MCF 10A (cell line): ENCODE measurements around the gene CAMKK2. TPM values are rescaled to one million over a fixed set of nuclear protein-coding genes. Genes with fewer than 3 reads are reported as not detected.

Source experiments
- Bru-seq: library from RNA; stranded (reverse); fragments of 400-500 nt; gene quantifications from one replicate; lab custom pipeline; 2021; lab: Mats Ljungman, UMichigan
- BruChase-seq, 2 experiments: library from RNA; stranded (reverse); fragments of 400-500 nt; gene quantifications; one replicate each; lab custom pipeline; 2021; lab: Mats Ljungman, UMichigan
- BruUV-seq: library from RNA; stranded (reverse); fragments of 400-500 nt; replicated peaks from 2 replicates; lab custom pipeline; 2021; lab: Mats Ljungman, UMichigan
- CTCF ChIA-PET: fragments of 300-600 bp; sonication (Branson Sonifier 250); formaldehyde crosslinking; extraction: SDS; loops from one replicate; lab custom pipeline; 2021; ENCODE audit warnings: antibody characterized with exemption, inconsistent platforms; lab: Yijun Ruan, JAX
- POLR2A ChIA-PET: fragments of 300-600, 350-650 bp; sonication (Branson Sonifier 250); formaldehyde crosslinking; extraction: SDS; loops from one replicate; lab custom pipeline; 2020; ENCODE audit warnings: antibody characterized with exemption, inconsistent platforms; lab: Yijun Ruan, JAX
- DNase-seq: peaks from one replicate; pipeline ENCODE4 v3.0.0-alpha.2; 2018; ENCODE audit not compliant: unreplicated experiment
- H3K27ac Mint-ChIP-seq: one replicate; pipeline ENCODE4 v1.8.0; 2022; ENCODE audit warnings: mild to moderate bottlenecking, low read depth, mixed read lengths; ENCODE audit not compliant: unreplicated experiment
- H3K27me3 Mint-ChIP-seq: one replicate; pipeline ENCODE4 v1.8.0; 2022; ENCODE audit warnings: mixed read lengths; ENCODE audit not compliant: insufficient read depth, unreplicated experiment
- H3K36me3 Mint-ChIP-seq: one replicate; pipeline ENCODE4 v1.8.0; 2022; ENCODE audit warnings: mild to moderate bottlenecking, moderate library complexity, mixed read lengths; ENCODE audit not compliant: insufficient read depth, unreplicated experiment
- H3K4me1 Mint-ChIP-seq: one replicate; pipeline ENCODE4 v1.8.0; 2022; ENCODE audit warnings: mixed read lengths; ENCODE audit not compliant: insufficient read depth, unreplicated experiment
- H3K4me3 Mint-ChIP-seq: one replicate; pipeline ENCODE4 v1.8.0; 2022; ENCODE audit warnings: mild to moderate bottlenecking, moderate library complexity, mixed read lengths; ENCODE audit not compliant: unreplicated experiment
- H3K9me3 Mint-ChIP-seq: one replicate; pipeline ENCODE4 v1.8.0; 2022; ENCODE audit warnings: mixed read lengths; ENCODE audit not compliant: unreplicated experiment
- CTCF ChIP-seq: fragments of 200-600 bp; IDR thresholded peaks from one replicate; pipeline ENCODE4 v1.8.0; 2022; ENCODE audit warnings: antibody characterized with exemption, mild to moderate bottlenecking; ENCODE audit not compliant: unreplicated experiment
- intact Hi-C: fragments of 100-400 bp; cut with micrococcal nuclease; formaldehyde crosslinking; loops from 2 replicates; pipeline ENCODE4 v1.14.1; 2022
- long read RNA-seq: library from polyadenylated mRNA; stranded (forward); transcript quantifications from one replicate; pipeline ENCODE4 v2.0.0, GENCODE V29; 2022
- total RNA-seq: library from RNA; stranded (reverse); gene quantifications from 2 replicates; pipeline ENCODE4 v1.2.3, GENCODE V29; 2022

CAMKK2 gene
- total RNA-seq (31.9 and 36.3 TPM in 2 replicates), Bru-seq, nascent RNA (percentile 64 among the genes with signal in this experiment), BruChase-seq, experiment 1, labeled RNA remaining after a 6-hour chase (percentile 74 among the genes with signal in this experiment), BruChase-seq, experiment 2, labeled RNA remaining after a 2-hour chase (percentile 69 among the genes with signal in this experiment)
- long read RNA-seq, transcript CAMKK2-208 (16 exons, 2,006 nt) = major isoform, 39 of 91 reads
- long read RNA-seq, partial matches to known transcripts = 7 of 91 reads
- long read RNA-seq, other reads (novel, unspliced or antisense) = 42 of 91 reads

GRCh38 chr12:121296618-121297434 is at the start of gene CAMKK2:
Gene CAMKK2 (minus strand): TSS chr12:121296709. CDS start chr12:121274526, 22,183 bp downstream.
- TF ChIP-seq CTCF = peak; percentile 26
- intact Hi-C loops = loop anchor here (2.0 kb wide), 2 partner anchors 20 to 186 kb away; no protein-coding TSS in a partner anchor
- Mint-ChIP-seq H3K27ac (peak within 1 kb of the TSS; percentile 49), H3K27me3 (no peaks in the 10 kb centered on the region), H3K4me1 (peaks cover 11% of the 10 kb centered on the region), H3K4me3 (peak within 1 kb of the TSS; percentile 78), H3K36me3 (peaks cover 23% of the 10 kb centered on the region), H3K9me3 (no peaks in the 10 kb centered on the region)
- ChIA-PET CTCF (interaction anchor here (1.2 kb wide), 1 partner anchor 32 kb away, joined by 3 read pairs; no protein-coding TSS in a partner anchor), POLR2A (interaction anchor here (0.9 to 3.1 kb wide), 3 partner anchors 20 to 104 kb away, joined by 4 to 20 read pairs (median 11); partner anchors contain the start of gene RNF34)
- no TSS peak for BruUV-seq
- DNase-seq = peak; percentile 82

- no peaks in the 10 kb centered on the region for H3K27me3 Mint-ChIP-seq
- H3K4me3 Mint-ChIP-seq = no peak overlapping the region
- no peak for TF ChIP-seq CTCF
- ChIA-PET POLR2A (no interaction called here), CTCF (interaction anchor here (1.1 to 7.7 kb wide), 2 partner anchors 10 to 98 kb away, joined by 3 to 66 read pairs; no protein-coding TSS in a partner anchor)
- DNase-seq = no peak
- BruUV-seq = no TSS peak
- peaks cover 59% of the 10 kb centered on the region for H3K36me3 Mint-ChIP-seq
- H3K9me3 Mint-ChIP-seq = no peaks in the 10 kb centered on the region
- intact Hi-C loops = no loop called here
- H3K4me1 Mint-ChIP-seq = no peaks in the 10 kb centered on the region
- no peak overlapping the region for H3K27ac Mint-ChIP-seq
Measured at GRCh38 chr12:121345151-121345815, 48.8 kb upstream of the CAMKK2 start.

GRCh38 chr12:121344506-121344905 is 48.0 kb upstream of the CAMKK2 start:
- BruUV-seq = no TSS peak
- intact Hi-C loops = no loop called here
- Mint-ChIP-seq H3K4me1 (no peaks in the 10 kb centered on the region), H3K4me3 (no peak overlapping the region), H3K9me3 (no peaks in the 10 kb centered on the region), H3K27ac (no peak overlapping the region), H3K36me3 (peaks cover 64% of the 10 kb centered on the region), H3K27me3 (no peaks in the 10 kb centered on the region)
- DNase-seq = no peak
- TF ChIP-seq CTCF = no peak
- CTCF ChIA-PET = no interaction called here
- POLR2A ChIA-PET = no interaction called here
